CD14-positive monocyte (primary cell): Measurements from ENCODE around the gene CHML. TPM values are rescaled to one million over a fixed set of nuclear protein-coding genes. Genes with fewer than 3 reads are reported as not detected.

Source experiments
- DNase-seq, 3 donors: peaks; one replicate each; pipeline ENCODE4 v3.0.0-alpha.2; 2011 to 2022
- H2AFZ ChIP-seq: 2 replicates; pipeline ENCODE4 v1.6.0; 2012; ENCODE audit warnings: mild to moderate bottlenecking, low read depth, low read length, inconsistent platforms; ENCODE audit not compliant: insufficient read depth, poor library complexity, severe bottlenecking
- H3K27ac ChIP-seq, 2 donors: 1 replicate in 1 of 2; 2 replicates in 1 of 2; pipeline ENCODE4 v1.5.1; 2012 to 2013; ENCODE audit warnings: low read length in 2 of 2, control low read depth in 1 of 2, inconsistent platforms in 1 of 2, low read depth in 1 of 2, mild to moderate bottlenecking in 1 of 2
- H3K27me3 ChIP-seq, 2 donors: one replicate each; pipeline versions ENCODE4 v1.6.0 to v1.6.1; 2011 to 2013; ENCODE audit warnings: low read length in 2 of 2; ENCODE audit not compliant: control insufficient read depth in 2 of 2, insufficient read depth in 2 of 2
- H3K36me3 ChIP-seq, 2 donors: replicated peaks in 1 of 2; 1 replicate in 1 of 2; 2 replicates in 1 of 2; pipeline versions ENCODE4 v1.5.1 to v1.6.1; 2012 to 2013; ENCODE audit warnings: low read length in 2 of 2, control low read depth in 1 of 2, inconsistent platforms in 1 of 2, mild to moderate bottlenecking in 1 of 2; ENCODE audit not compliant: insufficient read depth in 2 of 2, control insufficient read depth in 1 of 2
- H3K4me1 ChIP-seq, 2 donors: 1 replicate in 1 of 2; 2 replicates in 1 of 2; pipeline versions ENCODE4 v1.5.1 to v1.6.1; 2012 to 2013; ENCODE audit warnings: low read length in 2 of 2, control low read depth in 1 of 2, inconsistent platforms in 1 of 2, mild to moderate bottlenecking in 1 of 2, moderate library complexity in 1 of 2; ENCODE audit not compliant: insufficient read depth in 2 of 2, control insufficient read depth in 1 of 2
- H3K4me2 ChIP-seq: replicated peaks from 2 replicates; pipeline ENCODE3; 2012; ENCODE audit warnings: low read length, moderate library complexity, mild to moderate bottlenecking; ENCODE audit not compliant: poor library complexity, severe bottlenecking; ENCODE audit errors: extremely low read depth
- H3K4me3 ChIP-seq, 3 experiments: fragments of 200-600 bp in 1 of 3; sonication (generic) in 1 of 3; replicated peaks in 1 of 3; 1 replicate in 2 of 3; 2 replicates in 1 of 3; pipeline ENCODE4 v1.5.1; 2011 to 2013; ENCODE audit warnings: low read length in 3 of 3, mild to moderate bottlenecking in 3 of 3, control low read depth in 2 of 3, low read depth in 2 of 3, inconsistent platforms in 1 of 3, moderate library complexity in 1 of 3
- H3K79me2 ChIP-seq: 2 replicates; pipeline ENCODE4 v1.6.0; 2012; ENCODE audit warnings: mild to moderate bottlenecking, control low read depth, inconsistent platforms, low read length, moderate library complexity; ENCODE audit not compliant: insufficient read depth
- H3K9ac ChIP-seq: 2 replicates; pipeline ENCODE4 v1.6.0; 2017; ENCODE audit warnings: low read length, mild to moderate bottlenecking; ENCODE audit not compliant: insufficient read depth, poor library complexity, severe bottlenecking
- H3K9me3 ChIP-seq, 2 donors: replicated peaks in 1 of 2; 1 replicate in 1 of 2; 2 replicates in 1 of 2; pipeline versions ENCODE4 v1.5.1 to v1.6.1; 2012 to 2013; ENCODE audit warnings: low read length in 2 of 2, control low read depth in 1 of 2; ENCODE audit not compliant: control insufficient read depth in 1 of 2, insufficient read depth in 1 of 2
- H4K20me1 ChIP-seq: 2 replicates; pipeline ENCODE4 v1.6.0; 2012; ENCODE audit warnings: mild to moderate bottlenecking, low read length, control low read depth, moderate library complexity; ENCODE audit not compliant: insufficient read depth
- H3K27ac Mint-ChIP-seq, 7 donors: one replicate each; pipeline ENCODE4 v1.8.0; 2020; ENCODE audit warnings: mild to moderate bottlenecking in 7 of 7, mixed read lengths in 7 of 7, moderate library complexity in 6 of 7, inconsistent platforms in 2 of 7
- H3K27me3 Mint-ChIP-seq, 3 donors: one replicate each; pipeline ENCODE4 v1.8.0; 2021 to 2022; ENCODE audit warnings: low read depth in 3 of 3, mild to moderate bottlenecking in 3 of 3, mixed read lengths in 3 of 3, moderate library complexity in 3 of 3, inconsistent platforms in 1 of 3
- H3K36me3 Mint-ChIP-seq, 2 donors: one replicate each; pipeline ENCODE4 v1.8.0; 2020; ENCODE audit warnings: mixed read lengths in 2 of 2, inconsistent platforms in 1 of 2, mild to moderate bottlenecking in 1 of 2
- H3K4me1 Mint-ChIP-seq: one replicate; pipeline ENCODE4 v1.8.0; 2020; ENCODE audit warnings: mild to moderate bottlenecking, mixed read lengths
- H3K4me3 Mint-ChIP-seq, 2 donors: one replicate each; pipeline ENCODE4 v1.8.0; 2020; ENCODE audit warnings: mild to moderate bottlenecking in 2 of 2, mixed read lengths in 2 of 2, moderate library complexity in 1 of 2
- H3K9me3 Mint-ChIP-seq, 7 donors: one replicate each; pipeline ENCODE4 v1.8.0; 2020 to 2022; ENCODE audit warnings: mixed read lengths in 7 of 7, mild to moderate bottlenecking in 6 of 7, moderate library complexity in 6 of 7, inconsistent platforms in 2 of 7
- CTCF ChIP-seq: fragments of 200-600 bp; IDR thresholded peaks from one replicate; pipeline ENCODE4 v1.8.0; 2022; ENCODE audit warnings: antibody characterized with exemption, mild to moderate bottlenecking
- WGBS: methylation state at CpG from one replicate; pipeline ENCODE4 v1.1.5; 2013; ENCODE audit warnings: missing lambda C conversion rate; ENCODE audit not compliant: insufficient coverage; 5-methylcytosine and 5-hydroxymethylcytosine counted together
- intact Hi-C, 2 donors: fragments of 100-400 bp; cut with micrococcal nuclease; formaldehyde crosslinking; loops; one replicate each; pipeline versions ENCODE4 v1.15.0 to v1.15.1; 2023
- polyA plus RNA-seq, 3 donors: library from polyadenylated mRNA; depleted of rRNA in 1 of 3; unstranded in 2 of 3; stranded (reverse) in 1 of 3; fragments of 300-500 nt in 2 of 3; fragments of >200 nt in 1 of 3; fragmentation: Illumina TruSeq in 2 of 3; gene quantifications; 1 replicate in 2 of 3; 2 replicates in 1 of 3; pipeline ENCODE4 v1.2.3, GENCODE V29; 2012 to 2021

The CHML gene
- polyA plus RNA-seq, 3 donors: 3.4 to 6.6 (median 3.4) TPM

DNA sequence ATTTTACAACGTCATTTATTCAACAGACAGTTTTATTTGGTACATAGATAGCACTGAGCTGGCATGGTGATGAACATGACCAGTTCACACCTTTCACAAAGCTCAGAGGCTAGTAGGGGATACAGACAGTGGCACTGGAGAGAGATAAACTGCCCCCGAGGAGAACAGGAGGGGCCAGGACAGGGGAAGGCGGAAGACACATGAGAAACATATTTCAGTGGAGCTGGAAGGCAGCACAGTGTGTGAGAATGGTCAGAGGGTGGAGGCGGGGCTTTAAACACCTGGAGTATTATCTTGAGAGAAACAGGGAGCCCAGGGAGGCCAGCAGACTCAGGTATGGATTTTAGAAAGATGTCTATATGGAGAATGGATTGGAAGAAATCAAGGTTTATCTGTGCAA, 49.5 kb downstream of the CHML start:
- Mint-ChIP-seq H3K27me3 (no peaks in the 10 kb centered on the region), H3K4me1 (peaks cover 41% of the 10 kb centered on the region), H3K36me3 (peaks cover 52 to 57% of the 10 kb centered on the region in 2 donors), H3K4me3 (no peak overlapping the region), H3K9me3 (no peaks in the 10 kb centered on the region), H3K27ac (peak overlapping the region in 6 of 7 donors; percentile 26 to 84 (median 62))
- no peaks in the 10 kb centered on the region for H3K79me2 ChIP-seq
- no peak overlapping the region for H3K9ac ChIP-seq
- no peak for DNase-seq
- no peak overlapping the region for H3K4me2 ChIP-seq
- no peaks in the 10 kb centered on the region for H3K9me3 ChIP-seq
- H2AFZ ChIP-seq: no peak overlapping the region
- H3K4me1 ChIP-seq: peaks cover 34 to 36% of the 10 kb centered on the region in 2 donors
- H3K4me3 ChIP-seq: no peak overlapping the region
- peaks cover 31 to 50% of the 10 kb centered on the region in 2 donors for H3K36me3 ChIP-seq
- H4K20me1 ChIP-seq: no peaks in the 10 kb centered on the region
- H3K27me3 ChIP-seq: no peaks in the 10 kb centered on the region
- intact Hi-C loops: loop anchor here in 1 of 2 donors (5.0 kb wide), 2 partner anchors 38 to 58 kb away; partner anchors contain the start of gene KMO
- TF ChIP-seq CTCF: no peak
- WGBS: 100% methylated on average over 3 of the region's 4 CpGs
- H3K27ac ChIP-seq: peak overlapping the region; percentile 15 to 88

Other genes starting within 250 kb of the CHML start
- 10 to 100 TPM; 21.1 to 34.9 (median 32.5) TPM for gene FH, start 120.6 kb downstream of the CHML start, polyA plus RNA-seq
- 1 to 10 TPM; 4.7 to 9.0 (median 6.4) TPM for gene KMO, start 108.0 kb downstream of the CHML start, polyA plus RNA-seq
- 10 to 100 TPM; 14.5 to 56.1 (median 55.2) TPM for gene OPN3, start within 50 bp of the CHML start, polyA plus RNA-seq
- not detected for gene WDR64, start 11.9 kb upstream of the CHML start, polyA plus RNA-seq
- under 1 TPM in 2 of 3 donors, not detected in 1; 0.16 to 0.26 TPM for gene EXO1, start 207.8 kb upstream of the CHML start, polyA plus RNA-seq